HPDE6-E6E7 (cell line): ENCODE data around the gene C20orf141.

ENCODE experiments used
- DNase-seq: peaks from one replicate; pipeline ENCODE4 v3.0.0; 2011; ENCODE audit warnings: missing footprints; ENCODE audit errors: extremely low spot score

The C20orf141 gene

DNA sequence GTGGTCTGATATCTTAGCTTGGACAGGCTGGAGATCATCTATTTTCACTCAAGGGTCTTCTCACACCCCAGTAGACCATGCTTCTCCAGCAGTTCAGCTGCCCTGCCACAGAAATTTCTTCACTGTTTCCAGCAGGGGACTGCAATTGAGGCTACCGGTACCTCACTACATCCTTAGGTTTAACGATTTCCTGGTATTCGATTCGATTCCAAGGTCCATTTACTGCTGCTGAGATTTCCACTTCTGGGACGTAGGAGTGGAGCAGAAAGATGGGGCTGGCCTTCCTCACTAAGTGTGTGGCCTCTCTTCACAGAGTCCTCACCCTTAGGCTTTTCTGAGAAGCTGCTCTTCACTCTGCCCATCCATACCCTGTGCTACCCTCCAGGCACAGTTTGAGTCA, 31.9 kb downstream of the C20orf141 start:
- DNase-seq, result no peak

- no peak for DNase-seq
Measured at GRCh38 chr20:2847802-2848201, 33.0 kb downstream of the C20orf141 start.

GRCh38 chr20:2849529-2849928, 34.7 kb downstream of the C20orf141 start:
- DNase-seq, result no peak

- DNase-seq, result no peak
Measured at GRCh38 chr20:2851086-2851485, 36.3 kb downstream of the C20orf141 start.

DNA sequence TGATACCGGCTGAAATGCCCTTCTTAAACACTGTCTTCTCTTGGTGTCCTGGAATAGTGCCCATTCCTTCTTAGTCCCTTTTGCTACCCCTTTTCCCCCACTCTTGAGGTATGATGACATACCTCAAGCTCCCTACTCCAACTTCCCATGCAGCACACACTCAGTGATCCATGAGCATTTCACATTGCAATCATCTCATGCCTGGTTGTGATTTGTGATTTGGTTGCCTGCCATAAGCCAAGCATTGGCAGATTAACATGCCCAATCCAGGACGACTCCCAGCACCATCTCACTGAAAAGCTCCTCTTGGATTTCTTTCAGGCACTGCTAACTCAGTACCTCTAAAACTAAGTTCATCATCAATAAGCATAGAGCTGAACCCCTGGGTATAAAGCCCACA, 43.8 kb downstream of the C20orf141 start:
- no peak for DNase-seq

DNA sequence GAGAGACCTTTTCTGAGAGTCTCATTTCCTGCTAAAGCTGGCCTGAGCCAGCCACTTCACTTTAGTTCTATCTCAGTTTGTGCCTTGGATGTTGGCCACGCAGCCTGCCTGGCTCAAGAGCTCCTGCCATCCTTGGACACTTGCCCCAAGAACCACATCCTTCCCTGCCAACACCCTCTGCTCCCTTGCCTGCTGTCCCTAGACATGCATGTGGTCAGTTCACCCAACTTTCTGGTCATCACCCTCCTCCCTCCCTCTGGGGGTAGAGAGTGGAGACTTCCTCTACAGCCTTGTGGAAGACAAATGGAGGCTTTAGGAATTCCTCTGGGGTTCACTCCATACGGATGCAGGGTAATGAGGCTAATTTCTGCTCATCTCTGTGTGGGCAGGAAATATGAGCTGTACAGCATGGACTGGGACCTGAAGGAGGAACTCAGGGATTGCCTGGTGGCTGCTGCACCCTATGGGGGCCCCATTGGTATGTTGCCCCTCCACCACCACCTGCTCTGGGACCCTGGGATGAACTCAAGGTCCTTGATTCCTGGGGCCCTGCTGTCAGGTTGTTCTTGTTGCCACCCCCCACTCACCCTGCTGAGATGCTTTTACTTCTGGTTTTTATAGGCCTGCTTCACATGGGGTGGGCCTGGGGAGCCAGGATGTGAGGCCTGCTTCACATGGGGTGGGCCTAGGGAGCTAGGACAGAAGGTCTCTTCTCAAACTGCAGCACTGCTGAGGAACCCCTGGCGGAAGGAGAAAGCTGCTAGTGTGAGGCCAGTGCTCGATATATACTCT, 44.7 kb downstream of the C20orf141 start:
- DNase-seq, result no peak

GRCh38 chr20:2864626-2865025, 49.8 kb downstream of the C20orf141 start:
- DNase-seq, result no peak

DNA sequence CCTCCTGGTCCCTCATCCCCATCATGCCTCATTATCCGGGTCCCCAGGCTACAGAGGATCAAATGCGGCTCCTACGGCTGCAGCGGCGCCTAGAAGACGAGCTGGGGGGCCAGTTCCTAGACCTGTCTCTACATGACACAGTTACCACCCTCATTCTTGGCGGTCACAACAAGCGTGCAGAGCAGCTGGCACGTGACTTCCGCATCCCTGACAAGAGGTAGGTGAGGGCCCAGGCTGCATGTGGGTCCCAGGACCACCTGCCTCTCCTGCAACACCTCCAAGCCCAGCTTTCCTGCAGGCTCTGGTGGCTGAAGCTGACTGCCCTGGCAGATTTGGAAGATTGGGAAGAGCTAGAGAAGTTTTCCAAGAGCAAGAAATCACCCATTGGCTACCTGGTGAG, 50.3 kb downstream of the C20orf141 start:
- DNase-seq, result no peak
